NCI-H345 (cell line): Measurements from ENCODE around the gene ZC3H12A.
"Not testable (repeated sequence)": the region's sequence is repeated elsewhere in the genome, so short reads cannot be mapped to it uniquely, and the experiment has no call there.

Source experiments
- DNase-seq: peaks from one replicate; lab custom pipeline; 2025; lab: John Stamatoyannopoulos, UW

ZC3H12A gene

DNA sequence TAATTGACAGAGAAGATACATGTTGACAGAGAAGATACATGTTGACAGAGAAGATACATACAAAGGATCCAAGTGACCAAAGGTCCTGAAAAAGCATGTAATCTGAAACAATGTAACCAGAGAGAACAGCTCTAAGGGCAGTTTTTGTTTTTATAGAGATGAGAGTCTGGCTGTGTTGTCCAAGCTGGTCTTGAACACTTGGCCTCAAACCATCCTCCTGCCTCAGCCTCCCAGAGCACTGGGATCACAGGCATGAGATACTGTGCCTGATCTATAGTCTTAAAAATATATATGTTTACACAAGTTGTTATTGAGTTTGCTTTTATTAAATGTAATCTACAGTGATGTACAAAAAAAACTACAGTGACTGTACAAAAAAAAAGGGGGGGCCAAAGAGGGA lies 27.7 kb downstream of the ZC3H12A start:
- DNase-seq: no peak

DNA sequence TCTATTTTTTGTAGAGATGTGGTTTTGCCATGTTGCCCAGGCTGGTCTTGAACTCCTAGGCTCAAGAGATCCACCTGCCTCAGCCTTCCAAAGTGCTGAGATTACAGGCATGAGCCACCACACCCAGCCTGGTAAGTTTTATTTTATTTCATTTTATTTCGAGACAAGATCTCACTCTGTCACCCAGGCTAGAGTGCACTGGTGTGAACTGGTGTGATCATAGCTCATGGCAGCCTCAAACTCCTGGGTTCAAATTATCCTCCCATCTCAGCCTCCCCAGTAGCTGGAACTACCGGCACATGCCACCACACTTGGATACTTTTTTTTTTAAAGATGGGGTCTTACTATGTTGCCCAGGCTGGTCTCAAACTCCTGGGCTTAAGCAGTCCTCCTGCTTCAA lies 28.4 kb downstream of the ZC3H12A start:
- DNase-seq: not testable (repeated sequence)

DNA sequence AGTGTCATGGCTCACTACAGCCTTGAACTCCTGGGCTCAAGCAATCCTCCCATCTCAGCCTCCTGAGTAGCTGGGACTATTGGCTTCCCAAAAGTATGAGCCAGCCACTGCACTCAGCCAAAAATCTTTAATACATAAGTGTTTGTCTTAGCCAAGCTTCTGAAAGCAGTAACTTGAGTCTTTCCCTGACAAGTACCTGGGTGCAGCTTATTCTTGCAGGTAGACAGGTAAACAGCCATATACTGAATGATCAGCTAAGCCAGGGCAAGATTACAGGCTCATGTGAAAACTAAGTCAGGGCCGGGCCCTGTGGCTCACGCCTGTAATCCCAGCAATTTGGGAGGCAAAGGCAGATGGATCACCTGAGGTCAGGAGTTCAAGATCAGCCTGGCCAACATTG lies 32.4 kb downstream of the ZC3H12A start:
- no peak for DNase-seq

DNA sequence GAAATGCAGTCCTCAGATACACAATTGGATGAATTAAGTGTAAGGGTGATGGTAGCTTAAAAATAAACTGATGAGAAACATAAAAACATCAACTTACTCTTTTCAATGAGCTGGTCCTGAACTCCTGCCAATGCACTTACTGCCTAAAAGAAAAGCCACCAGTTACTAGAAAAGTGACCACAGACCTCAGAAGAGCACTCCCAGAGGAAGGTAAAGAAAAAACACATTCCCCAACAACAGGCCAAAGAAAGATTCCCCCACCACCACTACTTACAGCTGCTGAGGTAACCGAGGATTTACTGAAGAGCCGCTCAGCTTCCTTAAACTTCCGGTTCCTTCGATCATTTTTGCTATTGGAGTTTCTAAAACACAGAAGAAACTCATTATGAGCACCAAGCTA lies 34.8 kb downstream of the ZC3H12A start:
- no peak for DNase-seq

DNA sequence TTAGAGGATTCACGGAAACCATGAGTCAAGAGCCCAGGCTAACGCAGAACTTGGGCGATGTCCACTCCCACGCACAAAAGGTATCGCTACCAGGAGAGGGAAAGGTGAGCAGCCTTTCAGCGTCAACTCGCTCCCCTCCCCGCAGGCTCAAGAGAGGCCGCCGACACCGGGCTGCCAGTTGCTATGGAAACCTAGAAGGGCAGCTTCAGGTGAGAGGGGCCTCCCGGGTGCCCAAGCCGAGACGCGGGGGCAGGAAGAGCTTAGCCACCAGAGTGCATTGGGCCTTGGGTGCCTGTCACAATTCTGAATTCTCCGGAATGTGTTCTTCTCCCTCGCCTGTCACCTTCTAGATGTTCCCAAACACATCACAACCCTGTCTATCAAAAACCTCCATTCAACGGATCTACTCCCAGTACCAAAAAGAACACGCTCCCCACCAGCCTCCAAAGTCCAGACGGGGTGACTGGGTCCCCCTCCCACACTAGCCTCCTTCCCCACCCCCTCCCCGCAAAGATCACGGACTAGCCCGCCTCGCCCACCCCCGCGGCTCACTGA lies 39.5 kb downstream of the ZC3H12A start:
- peak; percentile 35 for DNase-seq

DNA sequence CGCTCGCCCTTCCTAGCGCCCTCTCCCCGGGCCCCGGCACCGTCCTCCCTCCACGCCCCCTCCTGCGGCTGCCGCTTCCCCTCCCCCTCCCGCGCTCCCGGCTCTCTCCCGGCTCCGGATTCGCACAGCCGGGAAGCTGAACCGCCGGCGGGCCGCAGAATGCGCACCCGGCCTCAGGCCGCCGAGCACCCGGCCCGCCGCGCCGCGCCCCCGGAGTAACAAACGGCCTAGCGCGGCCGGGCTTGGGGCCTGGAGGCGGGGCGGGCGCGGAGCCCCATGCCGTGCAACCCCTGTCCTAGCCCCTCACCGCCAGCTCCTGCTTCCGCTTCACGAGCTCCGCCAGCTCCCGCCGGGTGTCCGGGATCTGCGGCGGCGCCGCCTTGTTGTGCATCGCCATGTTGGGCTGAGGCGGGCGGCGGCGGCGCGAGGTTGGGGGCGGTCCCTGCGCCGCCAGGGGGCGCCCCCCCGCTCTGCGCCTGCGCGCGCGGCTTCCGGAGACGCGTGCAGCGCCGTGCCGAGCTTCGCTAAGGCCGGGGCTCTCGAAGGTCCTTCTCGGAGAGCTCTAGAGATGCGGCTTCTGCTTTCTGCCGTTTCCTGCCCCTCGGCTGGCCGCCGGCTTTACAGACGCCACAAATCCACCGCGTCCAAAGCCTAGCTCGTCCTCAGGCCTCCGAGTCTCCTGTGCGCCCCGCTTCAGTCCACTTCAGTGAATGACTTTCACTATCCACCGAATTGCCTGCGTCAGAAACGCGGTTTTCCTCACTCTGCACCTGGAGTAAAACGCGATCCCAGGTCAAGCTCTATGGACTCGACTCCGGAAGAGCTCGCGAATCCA lies 40.2 kb downstream of the ZC3H12A start, which contains the start of gene MEAF6:
TSS of gene MEAF6 (minus strand) at position 417 of the 835 bp plus-strand sequence. CDS start at position 397, 20 bp downstream.
- peak; percentile 85 for DNase-seq

DNA sequence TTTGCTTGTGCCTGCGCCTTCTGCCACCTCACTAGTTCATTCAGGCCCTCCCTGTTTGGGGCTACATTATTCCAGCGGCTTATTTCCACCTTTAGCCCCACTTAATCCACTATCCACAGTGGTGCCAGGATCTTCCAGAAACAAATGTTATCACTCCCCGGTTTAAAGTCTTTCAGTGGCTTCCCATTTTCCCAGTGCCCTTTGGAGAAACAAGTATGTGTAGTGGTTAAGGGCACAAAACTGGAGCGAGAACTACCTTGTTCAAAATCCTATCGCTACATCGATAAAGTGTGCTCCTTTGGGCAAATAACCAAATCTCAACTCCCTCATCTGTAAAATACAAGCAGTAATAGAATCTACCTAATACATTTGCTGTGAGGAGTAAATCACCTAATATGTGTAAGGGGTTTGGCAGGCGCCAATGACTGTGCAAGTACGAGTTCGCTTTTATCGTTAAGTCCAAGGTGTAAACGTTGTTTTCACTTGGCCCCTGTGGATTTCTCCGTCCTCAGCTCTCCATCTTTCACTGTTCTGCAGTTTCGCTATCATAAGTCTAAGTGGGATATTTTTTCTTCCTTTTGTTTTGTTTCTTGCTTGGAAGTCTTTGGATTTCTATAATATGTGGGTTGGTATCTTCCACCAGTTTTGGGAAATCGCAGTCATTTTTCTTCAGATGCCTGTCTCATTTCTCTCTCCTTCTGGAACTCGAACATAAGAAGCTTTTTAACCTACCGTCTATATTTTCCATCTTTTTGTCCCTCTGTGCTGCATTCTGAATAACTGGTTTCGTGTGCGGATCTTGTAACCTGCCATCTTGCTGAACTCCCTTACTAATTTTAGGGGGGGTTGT lies 41.0 kb downstream of the ZC3H12A start:
- DNase-seq: no peak

DNA sequence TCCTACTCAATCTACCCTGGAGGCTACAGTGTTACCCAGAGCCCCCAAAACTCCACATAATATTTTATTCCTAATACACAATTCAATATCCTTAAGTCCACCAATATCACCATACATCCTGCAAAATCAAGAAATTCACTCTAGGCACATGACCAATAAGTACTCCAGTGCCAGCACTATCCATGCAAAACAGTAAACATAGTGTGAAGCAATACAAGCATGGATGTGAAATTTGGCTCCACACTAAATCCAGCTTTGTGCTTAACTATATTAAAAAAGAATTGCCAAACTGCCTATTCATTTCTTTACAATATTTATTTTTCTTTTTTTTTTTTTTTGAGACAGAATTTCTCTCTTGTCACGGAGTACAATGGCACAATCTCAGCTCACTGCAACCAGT lies 43.2 kb downstream of the ZC3H12A start:
- no peak for DNase-seq

DNA sequence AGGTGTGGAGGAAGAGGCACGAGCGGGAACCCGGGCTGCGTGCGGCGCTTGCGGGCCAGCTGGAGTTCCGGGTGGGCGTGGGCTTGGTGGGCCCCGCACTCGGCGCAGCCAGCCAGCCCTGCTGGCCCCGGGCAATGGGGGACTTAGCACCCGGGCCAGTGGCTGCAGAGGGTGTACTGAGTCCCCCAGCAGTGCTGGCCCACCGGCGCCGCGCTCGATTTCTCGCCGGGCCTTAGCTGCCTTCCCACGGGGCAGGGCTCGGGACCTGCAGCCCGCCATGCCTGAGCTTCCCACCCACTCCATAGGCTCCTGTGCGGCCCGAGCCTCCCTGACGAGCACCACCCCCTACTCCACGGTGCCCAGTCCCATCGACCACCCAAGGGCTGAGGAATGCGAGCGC lies 43.9 kb downstream of the ZC3H12A start:
- not testable (repeated sequence) for DNase-seq

DNA sequence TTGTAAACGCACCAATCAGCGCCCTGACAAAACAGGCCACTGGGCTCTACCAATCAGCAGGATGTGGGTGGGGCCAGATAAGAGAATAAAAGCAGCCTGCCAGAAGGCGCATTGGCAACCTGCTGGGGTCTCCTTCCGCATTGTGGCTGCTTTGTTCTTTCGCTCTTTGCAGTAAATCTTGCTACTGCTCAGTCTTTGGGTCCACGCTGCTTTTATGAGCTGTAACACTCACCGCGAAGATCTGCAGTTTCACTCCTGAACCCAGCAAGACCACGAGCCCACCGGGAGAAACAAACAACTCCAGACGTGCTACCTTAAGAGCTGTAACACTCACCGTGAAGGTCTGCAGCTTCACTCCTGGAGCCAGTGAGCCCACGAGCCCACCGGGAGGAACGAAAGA lies 44.5 kb downstream of the ZC3H12A start:
- not testable (repeated sequence) for DNase-seq

DNA sequence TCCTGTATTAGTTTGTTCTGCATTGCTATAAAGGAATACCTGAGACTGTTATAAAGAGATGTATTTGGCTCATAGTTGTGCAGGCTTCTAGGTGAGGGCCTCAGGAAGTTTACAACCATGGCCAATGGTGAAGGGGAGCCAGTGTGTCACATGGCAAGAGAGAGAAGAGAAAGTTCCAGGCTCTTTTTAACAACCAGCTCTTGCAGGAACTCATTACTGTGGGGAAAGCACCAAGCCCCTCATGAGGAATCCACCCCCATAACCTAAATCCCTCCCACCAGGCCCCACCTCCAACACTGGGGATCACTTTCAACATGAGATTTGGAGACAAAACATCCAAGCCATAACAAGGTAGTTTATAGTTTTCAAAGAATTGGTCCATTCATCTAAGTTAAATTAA lies 45.2 kb downstream of the ZC3H12A start:
- DNase-seq: no peak

DNA sequence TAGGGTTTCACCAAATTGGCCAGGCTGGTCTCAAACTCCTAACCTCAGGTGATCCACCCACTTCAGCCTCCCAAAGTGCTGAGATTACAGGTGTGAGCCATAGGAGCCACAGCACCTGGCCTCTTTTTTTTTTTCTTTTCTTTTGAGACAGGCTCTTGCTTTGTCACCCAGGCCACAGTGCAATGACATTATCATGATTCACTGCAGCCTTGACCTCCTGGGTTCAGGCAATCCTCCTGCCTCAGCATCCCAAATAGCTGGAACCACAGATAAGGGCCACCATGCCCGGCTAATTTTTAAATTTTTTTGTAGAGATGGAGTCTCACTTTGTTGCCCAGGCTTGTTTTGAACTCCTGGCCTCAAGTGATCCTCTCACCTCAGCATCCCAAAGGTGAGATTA lies 55.5 kb downstream of the ZC3H12A start:
- DNase-seq: not testable (repeated sequence)

DNA sequence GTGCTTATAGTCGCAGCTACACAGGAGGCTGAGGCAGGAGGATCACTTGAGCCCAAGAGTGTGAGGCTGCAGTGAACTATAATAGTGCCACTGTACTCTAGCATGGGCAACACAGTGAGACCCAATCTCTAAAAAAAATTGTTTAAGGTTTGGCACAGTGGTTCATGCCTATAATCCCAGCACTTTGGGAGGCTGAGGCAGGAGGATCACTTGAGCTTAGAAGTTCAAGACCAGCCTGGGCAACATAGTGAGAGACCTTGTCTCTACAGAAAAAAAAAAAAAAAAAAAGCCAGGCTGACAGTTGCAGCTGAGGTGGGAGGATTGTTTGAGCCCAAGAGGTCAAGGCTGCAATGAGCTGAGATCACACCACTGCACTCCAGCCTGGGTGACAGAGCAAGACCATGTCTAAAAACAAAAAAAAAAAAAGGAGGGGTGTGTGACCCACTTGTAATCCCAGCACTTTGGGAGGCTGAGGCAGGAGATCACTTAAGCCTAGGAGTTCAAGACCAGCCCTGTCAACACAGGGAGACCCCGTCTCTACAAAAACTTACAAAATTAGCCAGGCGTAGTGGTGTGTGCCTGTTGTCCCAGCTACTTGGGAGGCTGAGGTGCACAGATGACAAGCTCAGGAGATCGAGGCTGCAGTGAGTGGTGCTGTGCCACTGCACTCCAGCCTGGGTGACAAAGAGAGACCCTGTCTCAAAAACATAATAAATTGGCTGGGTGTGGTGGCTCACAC lies 58.2 kb downstream of the ZC3H12A start:
- not testable (repeated sequence) for DNase-seq

DNA sequence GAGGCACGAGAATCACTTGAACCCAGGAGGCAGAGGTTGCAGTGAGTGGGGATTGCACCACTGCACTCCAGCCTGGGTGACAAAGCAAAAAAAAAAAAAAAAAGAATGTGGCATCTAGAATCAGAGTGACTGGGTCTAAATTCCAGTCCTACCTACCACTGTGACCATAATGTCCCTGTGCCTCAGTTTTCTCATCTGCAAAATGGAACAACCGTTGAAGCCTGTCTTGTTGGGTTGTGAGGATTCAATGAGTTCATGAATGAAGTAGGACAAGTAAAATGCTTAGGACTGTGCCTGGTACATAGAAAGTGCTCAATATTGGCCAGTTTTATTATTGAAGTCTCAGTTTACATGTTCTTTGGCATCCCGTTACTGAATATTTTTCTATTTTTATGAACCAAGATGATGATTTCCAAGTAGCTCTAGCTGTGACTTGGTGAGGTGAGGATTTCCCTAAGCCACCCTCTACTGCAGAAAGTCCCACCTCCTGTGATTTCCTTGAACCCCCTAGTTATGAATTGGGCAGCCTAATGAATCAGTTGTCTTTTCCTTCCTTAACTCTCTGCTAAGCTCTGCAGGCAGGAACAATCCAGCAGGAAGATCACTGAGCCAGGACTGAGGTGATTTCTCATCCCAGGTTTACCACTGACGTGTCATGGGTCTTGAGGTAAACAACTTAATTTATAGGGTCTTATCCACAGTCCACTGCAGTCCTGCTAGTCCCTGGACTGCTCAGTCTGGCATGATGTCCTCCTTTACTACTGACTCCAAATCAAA lies 59.1 kb downstream of the ZC3H12A start:
- no peak for DNase-seq
